Measurements from ENCODE around the gene MTG1.
"Not testable (repeated sequence)": the region's sequence is repeated elsewhere in the genome, so short reads cannot be mapped to it uniquely, and the experiment has no call there.

MTG1 gene

DNA sequence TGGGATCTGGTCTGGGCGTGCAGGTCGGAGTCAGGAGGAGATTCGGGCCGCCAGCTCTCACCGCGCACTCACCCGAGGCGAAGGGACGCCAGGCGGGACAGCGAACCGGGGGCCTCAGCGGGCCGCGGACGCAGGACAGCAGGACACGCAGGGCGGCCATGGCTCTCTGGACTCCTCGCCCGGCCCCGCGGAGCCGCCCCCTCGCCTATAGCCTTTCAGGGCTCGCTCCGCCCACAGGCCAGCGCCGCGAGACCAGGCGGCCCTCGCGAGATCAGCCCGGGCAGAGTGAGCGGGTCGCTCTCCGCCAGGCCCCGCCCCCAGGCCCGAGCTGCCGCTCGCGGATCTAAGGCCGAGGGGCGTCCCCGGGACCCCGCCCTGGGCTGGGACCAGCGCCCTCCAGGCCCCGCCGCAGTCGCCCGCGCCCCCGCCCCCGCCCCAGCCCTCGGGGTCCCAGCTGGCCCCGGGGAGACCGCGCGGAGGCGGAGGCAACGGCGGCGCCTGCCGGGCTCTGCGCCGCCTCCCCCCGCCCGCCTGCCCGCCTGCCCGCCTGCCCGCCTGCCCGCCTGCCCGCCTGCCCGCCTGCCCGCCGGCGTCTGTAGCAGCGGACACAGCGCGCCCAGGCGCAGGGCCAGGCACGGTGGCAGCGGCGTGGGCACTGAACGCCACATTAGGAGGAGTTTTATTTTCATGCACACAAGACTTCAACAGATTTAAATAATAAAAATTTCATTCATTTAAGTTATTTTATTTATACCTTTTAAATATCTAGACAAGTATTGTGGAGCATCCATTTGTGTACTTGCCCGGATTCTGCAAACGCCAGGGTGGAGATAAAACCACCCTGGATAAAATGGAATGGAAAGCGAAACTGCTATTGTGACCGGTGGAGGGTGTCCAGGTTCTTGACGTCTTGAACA lies 20.5 kb upstream of the MTG1 start, which contains the start of gene ECHS1:
ECHS1 (minus strand) TSS at position 181 of the 917 bp plus-strand sequence; CDS start at position 160, 21 bp downstream.
- TF ChIP-seq CTCF (IDR thresholded peaks at IDR 0.05; ENCODE audit: low read depth, low read length) = no peak
- peak; percentile 89 to 92 for DNase-seq (ENCODE audit: low read depth in 2 of 2)
- H3K4me3 ChIP-seq (replicated peaks in 1 of 2; ENCODE audit: low read depth in 2 of 2, low read length in 2 of 2) = peak within 1 kb of the TSS; percentile 69 to 92

DNA sequence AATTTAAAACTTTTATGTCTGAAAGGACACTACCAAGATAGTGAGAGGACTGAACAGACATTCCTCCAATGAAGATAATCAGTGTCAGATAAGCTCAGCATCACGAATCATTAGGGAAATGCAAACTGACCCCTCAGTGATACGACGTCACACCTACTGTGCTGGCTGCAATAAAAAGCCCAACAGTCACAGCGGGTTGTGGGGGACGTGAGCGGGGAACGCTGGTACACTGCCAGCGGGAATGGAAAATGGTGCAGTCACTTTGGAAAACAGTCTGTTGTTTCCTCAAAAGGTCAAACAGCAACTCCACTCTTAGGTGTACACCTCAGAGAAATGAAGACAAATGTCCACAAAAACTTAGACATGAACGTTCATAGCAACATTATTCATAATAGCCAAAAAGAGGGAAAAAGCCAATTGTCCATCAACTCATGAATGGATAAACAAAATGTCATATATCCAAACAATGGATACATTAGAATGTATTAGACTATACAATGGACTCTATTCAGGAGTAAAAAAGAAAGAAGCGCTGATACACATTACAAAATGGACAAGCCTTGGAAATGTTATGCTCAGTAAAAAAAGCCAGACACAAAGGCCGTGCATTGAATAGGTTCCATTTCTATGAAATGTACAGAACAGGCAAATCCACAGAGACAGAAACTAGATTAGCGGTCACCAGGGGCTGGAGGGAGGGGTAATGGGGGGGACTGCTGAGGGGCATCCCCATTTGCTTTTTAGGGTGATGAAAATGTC lies 18.4 kb upstream of the MTG1 start:
- no peak for TF ChIP-seq CTCF (IDR thresholded peaks at IDR 0.05; ENCODE audit: low read depth, low read length)
- no peak overlapping the region for H3K4me3 ChIP-seq (replicated peaks in 1 of 2; ENCODE audit: low read depth in 2 of 2, low read length in 2 of 2)
- no peak for DNase-seq (ENCODE audit: low read depth in 2 of 2)

DNA sequence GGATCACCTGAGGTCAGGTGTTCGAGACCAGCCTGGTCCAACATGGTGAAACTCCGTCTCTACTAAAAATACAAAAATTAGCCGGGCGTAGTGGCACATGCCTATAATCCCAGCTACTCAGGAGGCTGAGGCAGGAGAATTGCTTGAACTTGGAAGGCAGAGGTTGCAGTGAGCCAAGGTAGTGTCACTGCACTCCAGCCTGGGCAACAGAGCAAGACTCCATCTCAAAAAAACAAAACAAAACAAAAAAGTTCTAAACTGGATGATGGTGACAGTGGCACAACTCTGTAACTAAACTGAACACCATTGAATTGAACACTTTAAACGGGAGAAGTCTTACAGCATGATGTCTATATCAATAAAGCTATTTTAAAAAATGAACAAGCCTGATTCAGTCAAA lies 17.8 kb upstream of the MTG1 start:
- DNase-seq (ENCODE audit: low read depth in 2 of 2); H3K4me3 ChIP-seq (replicated peaks in 1 of 2; ENCODE audit: low read depth in 2 of 2, low read length in 2 of 2): not testable (repeated sequence)

DNA sequence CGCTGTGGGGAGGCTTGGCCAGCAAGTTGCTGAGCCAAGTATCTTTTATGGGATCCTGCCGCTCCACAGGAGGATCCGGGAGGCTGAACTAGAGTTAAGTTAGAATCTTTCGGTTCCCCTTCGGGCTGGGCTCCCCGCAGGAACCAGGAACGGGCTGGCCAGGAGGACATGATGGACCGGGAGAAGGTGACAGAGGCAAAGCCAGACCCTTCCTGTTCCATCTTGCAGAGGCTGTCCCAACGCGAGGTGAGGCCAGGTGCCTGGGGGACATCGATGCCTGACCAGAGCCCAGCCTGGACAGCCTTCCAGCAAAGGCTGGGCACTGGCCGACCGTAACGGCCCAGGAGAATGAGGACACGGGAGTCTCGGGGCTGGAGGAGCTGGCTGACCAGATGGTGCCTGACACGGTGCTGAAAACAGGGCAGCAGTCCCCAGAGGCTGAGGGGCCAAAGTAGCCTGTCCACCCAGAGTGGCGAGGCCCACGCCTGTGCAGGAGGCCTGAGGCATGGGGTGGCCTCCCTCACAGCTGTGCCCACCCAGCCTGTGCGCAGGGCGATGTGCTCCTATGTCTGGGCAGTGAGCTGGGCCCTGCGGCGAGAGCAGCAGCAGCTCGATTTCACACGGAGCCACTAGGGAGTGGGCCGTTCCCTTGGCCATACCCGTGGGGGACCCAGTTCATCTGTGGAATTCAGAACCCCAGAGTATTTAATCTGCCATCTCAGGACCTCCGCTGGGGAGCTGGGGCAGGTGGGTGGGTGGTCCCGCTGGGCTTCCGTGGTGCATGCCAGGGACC lies 16.7 kb upstream of the MTG1 start:
- no peak for TF ChIP-seq CTCF (IDR thresholded peaks at IDR 0.05; ENCODE audit: low read depth, low read length)
- no peak overlapping the region for H3K4me3 ChIP-seq (replicated peaks in 1 of 2; ENCODE audit: low read depth in 2 of 2, low read length in 2 of 2)
- DNase-seq (ENCODE audit: low read depth in 2 of 2) = no peak

DNA sequence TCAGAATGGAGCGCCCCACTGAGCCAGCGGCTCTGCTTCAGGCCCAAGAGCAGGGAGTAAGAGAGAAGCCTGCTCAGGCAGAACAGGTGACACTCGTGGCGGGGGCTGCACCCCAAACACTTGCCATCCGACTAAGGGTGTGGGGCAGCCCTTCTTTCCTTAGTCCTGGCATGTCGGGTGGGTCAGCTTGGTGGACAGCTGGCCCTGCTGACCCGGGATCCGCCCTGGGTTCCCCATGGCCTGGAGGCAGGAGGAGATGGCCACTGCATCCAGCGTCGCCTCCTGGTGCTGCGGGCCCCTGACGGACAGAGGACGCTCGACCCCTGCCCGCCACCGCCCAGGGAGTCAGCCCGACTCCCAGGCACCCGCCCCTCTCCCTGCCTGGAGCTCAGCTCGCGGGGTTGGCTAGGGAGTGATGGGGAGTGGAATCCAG lies 16.1 kb upstream of the MTG1 start:
- DNase-seq (ENCODE audit: low read depth in 2 of 2) = no peak
- no peak for TF ChIP-seq CTCF (IDR thresholded peaks at IDR 0.05; ENCODE audit: low read depth, low read length)
- peak overlapping the region; percentile 66 to 69 for H3K4me3 ChIP-seq (replicated peaks in 1 of 2; ENCODE audit: low read depth in 2 of 2, low read length in 2 of 2)

GRCh38 chr10:133378251-133379096 lies 15.5 kb upstream of the MTG1 start:
- peak overlapping the region; percentile 66 to 69 for H3K4me3 ChIP-seq (replicated peaks in 1 of 2; ENCODE audit: low read depth in 2 of 2, low read length in 2 of 2)
- peak; percentile 45 to 58 for DNase-seq (ENCODE audit: low read depth in 2 of 2)
- TF ChIP-seq CTCF (IDR thresholded peaks at IDR 0.05; ENCODE audit: low read depth, low read length) = no peak

Measured in cardiac fibroblast (primary cell).